CD4-positive, CD25-positive, alpha-beta regulatory T cell (primary cell): ENCODE results near the gene SAV1. TPM values are rescaled to one million over a fixed set of nuclear protein-coding genes. Genes with fewer than 3 reads are reported as not detected.

Source experiments
- ATAC-seq, 2 donors: fragments of 150-1000 bp; cut with Tn5 transposase; one replicate each; pipeline ENCODE4 v1.10.0; 2021; ENCODE audit warnings: low read depth in 2 of 2, moderate number of reproducible peaks in 2 of 2, moderate library complexity in 1 of 2
- DNase-seq, 3 donors: peaks; one replicate each; pipeline versions ENCODE4 v3.0.0 to v3.0.0-alpha.2; 2012 to 2022; ENCODE audit warnings: mixed read lengths in 1 of 3
- H3K27ac ChIP-seq: one replicate; pipeline ENCODE4 v1.7.0; 2013; ENCODE audit warnings: mild to moderate bottlenecking, low read length; ENCODE audit not compliant: insufficient read depth, poor library complexity, severe bottlenecking
- H3K27me3 ChIP-seq: one replicate; pipeline ENCODE4 v1.7.0; 2013; ENCODE audit warnings: low read length; ENCODE audit not compliant: control insufficient read depth, insufficient read depth
- H3K36me3 ChIP-seq: one replicate; pipeline ENCODE4 v1.7.0; 2013; ENCODE audit warnings: mild to moderate bottlenecking, low read length, moderate library complexity; ENCODE audit not compliant: control insufficient read depth, insufficient read depth
- H3K4me1 ChIP-seq: 2 replicates; pipeline ENCODE4 v1.7.0; 2013; ENCODE audit warnings: mild to moderate bottlenecking, low read length; ENCODE audit not compliant: insufficient read depth, control insufficient read depth, poor library complexity, severe bottlenecking
- H3K4me3 ChIP-seq: one replicate; pipeline ENCODE4 v1.7.0; 2013; ENCODE audit warnings: low read depth, mild to moderate bottlenecking, low read length, moderate library complexity
- H3K9me3 ChIP-seq, 2 experiments: 1 replicate in 1 of 2; 2 replicates in 1 of 2; pipeline ENCODE4 v1.7.0; 2013; ENCODE audit warnings: low read length in 2 of 2, mild to moderate bottlenecking in 1 of 2, moderate library complexity in 1 of 2; ENCODE audit not compliant: control insufficient read depth in 2 of 2
- H3K27ac Mint-ChIP-seq, 3 donors: one replicate each; pipeline ENCODE4 v1.8.0; 2020 to 2022; ENCODE audit warnings: mild to moderate bottlenecking in 3 of 3, mixed read lengths in 3 of 3, moderate library complexity in 2 of 3
- H3K27me3 Mint-ChIP-seq: one replicate; pipeline ENCODE4 v1.8.0; 2022; ENCODE audit warnings: mild to moderate bottlenecking, mixed read lengths
- H3K36me3 Mint-ChIP-seq: one replicate; pipeline ENCODE4 v1.8.0; 2020; ENCODE audit warnings: mixed read lengths
- H3K4me1 Mint-ChIP-seq, 4 donors: one replicate each; pipeline ENCODE4 v1.8.0; 2020 to 2022; ENCODE audit warnings: mixed read lengths in 4 of 4, mild to moderate bottlenecking in 1 of 4
- H3K4me3 Mint-ChIP-seq, 4 donors: one replicate each; pipeline ENCODE4 v1.8.0; 2020 to 2022; ENCODE audit warnings: mild to moderate bottlenecking in 4 of 4, mixed read lengths in 4 of 4, moderate library complexity in 3 of 4
- H3K9me3 Mint-ChIP-seq, 7 donors: one replicate each; pipeline ENCODE4 v1.8.0; 2020 to 2022; ENCODE audit warnings: mixed read lengths in 7 of 7, mild to moderate bottlenecking in 3 of 7, moderate library complexity in 2 of 7
- polyA plus RNA-seq, 4 donors: library from polyadenylated mRNA; unstranded; fragments of 300-500 nt; fragmentation: Illumina TruSeq; gene quantifications; one replicate each; pipeline ENCODE4 v1.2.3, GENCODE V29; 2021
- total RNA-seq: library from RNA; stranded (reverse); gene quantifications from one replicate; pipeline ENCODE4 v1.2.3, GENCODE V29; 2022

SAV1 gene
- total and polyA plus RNA-seq, 5 donors from 2014 or later, result 4.8 to 9.2 (median 7.6) TPM

DNA sequence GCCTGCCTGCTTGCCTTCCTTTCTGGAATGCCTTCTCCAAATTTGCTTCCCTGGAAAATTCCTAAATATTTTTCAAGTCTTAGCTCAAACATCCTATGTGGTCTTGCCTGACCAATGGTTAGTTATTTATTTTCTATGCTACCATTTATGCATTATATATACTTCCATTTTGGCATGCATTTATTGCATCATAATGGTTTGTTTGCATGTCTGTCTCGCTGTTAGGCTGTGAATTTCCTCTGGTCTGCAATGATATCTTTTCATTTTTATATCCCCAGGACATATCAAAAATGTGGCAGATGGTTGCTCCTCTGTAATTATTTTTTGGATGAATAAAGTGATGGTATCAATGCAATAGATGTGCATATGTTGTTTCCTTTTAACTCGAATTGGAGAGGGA, 77.6 kb downstream of the SAV1 start:
- Mint-ChIP-seq H3K9me3 (no peaks in the 10 kb centered on the region), H3K27ac (no peak overlapping the region), H3K27me3 (peaks cover 18% of the 10 kb centered on the region), H3K36me3 (no peaks in the 10 kb centered on the region), H3K4me3 (no peak overlapping the region), H3K4me1 (no peaks in the 10 kb centered on the region)
- H3K4me3 ChIP-seq, result no peak overlapping the region
- H3K36me3 ChIP-seq, result no peaks in the 10 kb centered on the region
- H3K4me1 ChIP-seq, result no peaks in the 10 kb centered on the region
- no peaks in the 10 kb centered on the region for H3K27me3 ChIP-seq
- H3K27ac ChIP-seq, result no peak overlapping the region
- no peaks in the 10 kb centered on the region for H3K9me3 ChIP-seq
- ATAC-seq (no peak), DNase-seq (no peak)

Other genes starting within 250 kb of the SAV1 start
- 45.4 TPM for gene MAP4K5, start 135.7 kb downstream of the SAV1 start, total RNA-seq
- 10 to 100 TPM; 13.2 to 23.0 (median 20.0) TPM for gene MAP4K5, start 135.7 kb downstream of the SAV1 start, polyA plus RNA-seq
- gene ATL1, start 108.2 kb downstream of the SAV1 start, total RNA-seq, result 1.4 TPM
- gene ATL1, start 108.2 kb downstream of the SAV1 start, polyA plus RNA-seq, result 1 to 10 TPM in 3 of 4 donors, under 1 TPM in 1; 0.62 to 1.6 (median 1.3) TPM
- 78.2 TPM for gene NIN, start 162.9 kb upstream of the SAV1 start, total RNA-seq
- 10 to 100 TPM; 17.6 to 25.4 (median 21.4) TPM for gene NIN, start 162.9 kb upstream of the SAV1 start, polyA plus RNA-seq
- gene ABHD12B, start 203.7 kb upstream of the SAV1 start, total RNA-seq, result 0.64 TPM
- gene ABHD12B, start 203.7 kb upstream of the SAV1 start, polyA plus RNA-seq, result not detected